GM12878 (cell line): ENCODE measurements around the gene WNK1. TPM values are rescaled to one million over a fixed set of nuclear protein-coding genes. Genes with fewer than 3 reads are reported as not detected.

ENCODE experiments used
- ATAC-seq: fragments of 200-7000 bp; cut with Tn5 transposase; 3 replicates; pipeline ENCODE4 v1.9.1; 2020; ENCODE audit warnings: mild to moderate bottlenecking, moderate library complexity
- BruUV-seq: library from RNA; stranded (reverse); fragments of 400-500 nt; replicated peaks from 2 replicates; lab custom pipeline; 2021; lab: Mats Ljungman, UMichigan
- CTCF ChIA-PET: fragments of 300-600 bp; sonication (Branson Sonifier 250); formaldehyde crosslinking; extraction: SDS; loops from one replicate; lab custom pipeline; 2021; ENCODE audit warnings: inconsistent platforms; lab: Yijun Ruan, JAX
- POLR2A ChIA-PET: fragments of 350-600 bp; formaldehyde crosslinking; extraction: SDS; loops from one replicate; lab custom pipeline; 2021; ENCODE audit warnings: inconsistent platforms; lab: Charles Lee
- RAD21 ChIA-PET: fragments of 300-600 bp; sonication (Branson Sonifier 250); formaldehyde crosslinking; loops from one replicate; lab custom pipeline; 2023; ENCODE audit warnings: antibody characterized with exemption; ENCODE audit not compliant: unreplicated experiment; lab: Charles Lee
- SMC1A ChIA-PET: fragments of 300-600 bp; sonication (Branson Sonifier 250); formaldehyde crosslinking; loops from one replicate; lab custom pipeline; 2023; ENCODE audit not compliant: unreplicated experiment, uncharacterized antibody; lab: Charles Lee
- DNase-seq: peaks from one replicate; pipeline ENCODE4 v3.0.0-alpha.2; 2011; ENCODE audit warnings: low read depth, low spot score
- FAIRE-seq: peaks from 3 replicates; lab custom pipeline; 2011; peaks lifted over from hg19 to GRCh38; lab: Jason Lieb, UNC
- H2AFZ ChIP-seq: 2 replicates; pipeline ENCODE4 v1.6.0; 2011; ENCODE audit warnings: low read depth, low read length, control low read depth; ENCODE audit not compliant: control insufficient read depth
- H3K27ac ChIP-seq: 2 replicates; pipeline ENCODE4 v1.5.1; 2011; ENCODE audit warnings: control low read depth; ENCODE audit not compliant: control insufficient read depth, insufficient read depth
- H3K27me3 ChIP-seq, 2 experiments: replicated peaks in 1 of 2; 2 replicates each; pipeline versions ENCODE4 v1.6.0 to v1.6.1; 2011; ENCODE audit warnings: low read length in 1 of 2; ENCODE audit not compliant: control insufficient read depth in 2 of 2, insufficient read depth in 2 of 2
- H3K36me3 ChIP-seq, 2 experiments: 2 replicates each; pipeline ENCODE4 v1.5.1; 2011; ENCODE audit warnings: low read length in 1 of 2; ENCODE audit not compliant: control insufficient read depth in 2 of 2, insufficient read depth in 2 of 2
- H3K4me1 ChIP-seq: 2 replicates; pipeline ENCODE4 v1.6.1; 2011; ENCODE audit warnings: mild to moderate bottlenecking, low read length, moderate library complexity, mixed read lengths; ENCODE audit not compliant: control insufficient read depth, insufficient read depth
- H3K4me2 ChIP-seq: 2 replicates; pipeline ENCODE4 v1.6.0; 2011; ENCODE audit warnings: control low read depth; ENCODE audit not compliant: control insufficient read depth, insufficient read depth
- H3K4me3 ChIP-seq: fragments of 200-600 bp; sonication (generic); 2 replicates; pipeline ENCODE4 v1.5.1; 2016
- H3K79me2 ChIP-seq: 2 replicates; pipeline ENCODE4 v1.6.0; 2011; ENCODE audit warnings: low read length; ENCODE audit not compliant: control insufficient read depth, insufficient read depth
- H3K9ac ChIP-seq: 2 replicates; pipeline ENCODE4 v1.8.0; 2011; ENCODE audit warnings: low read length, control low read depth, mixed read lengths; ENCODE audit not compliant: control insufficient read depth, insufficient read depth
- H3K9me3 ChIP-seq: replicated peaks from 3 replicates; pipeline ENCODE4 v1.5.1; 2011; ENCODE audit warnings: mild to moderate bottlenecking, low read length; ENCODE audit not compliant: control insufficient read depth, insufficient read depth
- H4K20me1 ChIP-seq: 2 replicates; pipeline ENCODE4 v1.6.0; 2011; ENCODE audit not compliant: control insufficient read depth, insufficient read depth
- EGR1 ChIP-seq, 2 experiments: IDR thresholded peaks; 1 replicate in 1 of 2; 2 replicates in 1 of 2; pipeline ENCODE4 v1.6.1; 2011 to 2012; ENCODE audit warnings: low read depth in 2 of 2, low read length in 2 of 2, borderline replicate concordance in 1 of 2, mild to moderate bottlenecking in 1 of 2, moderate library complexity in 1 of 2
- HDGF ChIP-seq: fragments of 450-650 bp; IDR thresholded peaks from 2 replicates; pipeline ENCODE4 v1.6.1; 2016; ENCODE audit warnings: antibody characterized with exemption
- NR2F1 ChIP-seq: fragments of 450-650 bp; conservative IDR thresholded peaks from 2 replicates; pipeline ENCODE4 v1.6.1; 2017; ENCODE audit warnings: mild to moderate bottlenecking
- SPI1 ChIP-seq: IDR thresholded peaks from 2 replicates; pipeline ENCODE4 v1.6.1; 2011; ENCODE audit warnings: low read depth, mild to moderate bottlenecking, low read length, moderate library complexity, borderline replicate concordance; ENCODE audit not compliant: insufficient read depth
- ZNF207 ChIP-seq: fragments of 450-650 bp; IDR thresholded peaks from 2 replicates; pipeline ENCODE4 v1.6.1; 2014; ENCODE audit warnings: antibody characterized with exemption, mild to moderate bottlenecking, borderline replicate concordance
- WGBS: methylation state at CpG from one replicate; pipeline ENCODE4 v1.1.6; 2016; ENCODE audit warnings: low lambda C conversion rate; ENCODE audit not compliant: insufficient replicate concordance, insufficient coverage; ENCODE audit errors: missing lambda C conversion rate; 5-methylcytosine and 5-hydroxymethylcytosine counted together
- in situ Hi-C: fragments of 300-500 bp; cut with MboI; formaldehyde crosslinking; loops from 9 replicates; pipeline ENCODE4 v1.14.3; 2018; ENCODE audit warnings: mixed read lengths
- intact Hi-C: fragments of 100-400 bp; cut with micrococcal nuclease; formaldehyde crosslinking; loops from one replicate; pipeline ENCODE4 v1.14.2; 2022; ENCODE audit not compliant: unreplicated experiment
- polyA plus RNA-seq, 11 experiments: library from polyadenylated mRNA; depleted of rRNA in 4 of 11; unstranded in 6 of 11; stranded (reverse) in 5 of 11; fragments of >200 nt; fragmentation: Nextera tagmentation in 4 of 11; fragmentation: Illumina TruSeq in 1 of 11; extraction: Ambion mirVana in 4 of 11; extraction: Trizol in 1 of 11; gene quantifications; 1 replicate in 1 of 11; 2 replicates in 10 of 11; pipeline versions ENCODE4 v1.2.1 to v1.2.3, GENCODE V29; 2011 to 2016; ENCODE audit warnings: inconsistent platforms in 2 of 11, missing spikeins in 2 of 11, low read depth in 1 of 11
- total RNA-seq, 4 experiments: library from RNA; depleted of rRNA in 3 of 4; stranded (reverse); fragments of >200 nt in 3 of 4; fragmentation: Illumina TruSeq in 1 of 4; extraction: Trizol in 1 of 4; gene quantifications; 2 replicates each; pipeline versions ENCODE4 v1.2.1 to v1.2.3, GENCODE V29; 2013 to 2021
- TF ChIP-seq, protein P1 (sequence below): fragments of 450-650 bp; IDR thresholded peaks from 2 replicates; pipeline ENCODE4 v1.6.1; 2017; ENCODE audit warnings: borderline replicate concordance
- TF ChIP-seq, protein P2 (sequence below): IDR thresholded peaks from 2 replicates; pipeline ENCODE4 v1.6.1; 2011; ENCODE audit warnings: mild to moderate bottlenecking, low read depth, low read length, moderate library complexity; ENCODE audit not compliant: insufficient replicate concordance

The WNK1 gene
- total and polyA plus RNA-seq, 10 of the 15 experiments (the other 5 are each of a cell fraction or from before 2014, with no cell fraction given) = 9.6 to 151 (median 86.6) TPM

DNA sequence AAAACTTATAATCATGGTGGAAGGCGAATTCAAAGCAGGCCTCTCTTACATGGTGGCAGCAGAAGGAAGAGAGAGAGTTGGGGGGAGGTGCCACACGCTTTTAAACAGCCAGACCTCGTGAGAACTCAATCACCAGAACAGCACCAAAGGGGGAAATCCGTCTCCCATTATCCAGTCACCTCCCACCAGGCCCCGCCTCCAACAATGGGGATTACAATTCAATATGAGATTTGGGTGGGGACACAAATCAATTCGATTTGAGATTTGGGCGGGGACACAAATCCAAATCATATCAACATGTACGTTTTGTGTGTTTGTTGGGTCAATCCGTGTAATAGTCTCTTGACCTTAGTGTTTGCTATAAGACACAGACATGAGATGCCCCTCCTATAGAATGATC is 21.8 kb upstream of the WNK1 start:
- Histone ChIP-seq H3K36me3 (no peaks in the 10 kb centered on the region), H3K4me2 (no peak overlapping the region), H2AFZ (no peak overlapping the region), H3K27me3 (no peaks in the 10 kb centered on the region), H3K9ac (no peak overlapping the region), H3K27ac (no peak overlapping the region), H3K9me3 (no peaks in the 10 kb centered on the region; the same call in 2 of the 3 replicates), H3K79me2 (no peaks in the 10 kb centered on the region), H3K4me3 (no peak overlapping the region), H4K20me1 (no peaks in the 10 kb centered on the region), H3K4me1 (peaks cover 5% of the 10 kb centered on the region; the same call in 1 of the 2 replicates)
- POLR2A ChIA-PET = no interaction called here
- SMC1A ChIA-PET = interaction anchor here (0.9 to 5.9 kb wide), 2 partner anchors 8 to 18 kb away, joined by 3 to 45 read pairs; no protein-coding TSS in a partner anchor
- intact Hi-C loops = no loop called here
- 88% methylated on average over 9 of the region's 9 CpGs for WGBS
- BruUV-seq = no TSS peak
- DNase-seq = no peak
- TF ChIP-seq EGR1 (IDR thresholded peaks at IDR 0.05; ENCODE audit: borderline replicate concordance in 1 of 2, low read depth in 2 of 2, low read length in 2 of 2) (no peak), NR2F1 (no peak)
- TF ChIP-seq, protein P1, sequence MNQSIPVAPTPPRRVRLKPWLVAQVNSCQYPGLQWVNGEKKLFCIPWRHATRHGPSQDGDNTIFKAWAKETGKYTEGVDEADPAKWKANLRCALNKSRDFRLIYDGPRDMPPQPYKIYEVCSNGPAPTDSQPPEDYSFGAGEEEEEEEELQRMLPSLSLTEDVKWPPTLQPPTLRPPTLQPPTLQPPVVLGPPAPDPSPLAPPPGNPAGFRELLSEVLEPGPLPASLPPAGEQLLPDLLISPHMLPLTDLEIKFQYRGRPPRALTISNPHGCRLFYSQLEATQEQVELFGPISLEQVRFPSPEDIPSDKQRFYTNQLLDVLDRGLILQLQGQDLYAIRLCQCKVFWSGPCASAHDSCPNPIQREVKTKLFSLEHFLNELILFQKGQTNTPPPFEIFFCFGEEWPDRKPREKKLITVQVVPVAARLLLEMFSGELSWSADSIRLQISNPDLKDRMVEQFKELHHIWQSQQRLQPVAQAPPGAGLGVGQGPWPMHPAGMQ = no peak
- in situ Hi-C loops = no loop called here
- ATAC-seq = no peak
- CTCF ChIA-PET = no interaction called here
- RAD21 ChIA-PET = no interaction called here
- no peak for FAIRE-seq

DNA sequence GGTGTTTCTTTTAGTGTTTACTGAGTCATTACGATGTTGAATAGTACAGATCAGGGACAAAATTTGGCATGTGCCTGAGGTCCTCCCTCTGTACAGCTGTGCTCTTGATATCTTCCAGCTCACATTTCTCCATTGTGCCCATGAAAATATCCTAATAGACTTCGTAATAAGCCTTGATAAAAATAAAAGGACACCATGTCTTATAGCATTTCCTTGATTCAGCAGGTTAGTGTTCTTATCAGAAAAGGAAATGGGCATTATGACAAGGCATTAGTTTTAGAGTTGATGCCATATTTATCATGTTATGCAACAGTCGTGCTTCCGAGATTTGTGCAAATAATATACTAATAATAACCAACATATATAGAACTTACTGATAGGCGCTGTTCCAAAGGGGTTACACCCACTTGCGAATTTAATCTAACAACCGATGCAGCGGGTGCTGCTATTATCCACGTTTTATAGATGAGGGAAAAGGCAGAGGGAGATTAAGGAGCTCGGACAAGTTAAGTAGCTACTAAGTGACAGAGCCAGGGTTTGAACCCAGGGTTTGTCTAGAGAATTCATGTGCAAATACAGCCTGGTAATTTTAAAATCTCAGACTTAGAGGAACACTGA is 15.1 kb upstream of the WNK1 start:
- H4K20me1 ChIP-seq = no peaks in the 10 kb centered on the region
- no peaks in the 10 kb centered on the region for H3K9me3 ChIP-seq
- ChIA-PET POLR2A (interaction anchor here (1.0 to 4.4 kb wide), 3 partner anchors 9 to 66 kb away, joined by 3 to 21 read pairs (median 9); no protein-coding TSS in a partner anchor), CTCF (interaction anchor here (1.0 to 1.4 kb wide), 2 partner anchors 8 to 10 kb away, joined by 3 read pairs; no protein-coding TSS in a partner anchor), SMC1A (interaction anchor here (0.7 to 9.7 kb wide), 6 partner anchors 11 to 60 kb away, joined by 3 to 133 read pairs (median 3); no protein-coding TSS in a partner anchor), RAD21 (interaction anchor here (1.0 kb wide), 1 partner anchor 14 kb away, joined by 3 read pairs; no protein-coding TSS in a partner anchor)
- H3K79me2 ChIP-seq = no peaks in the 10 kb centered on the region
- FAIRE-seq (no peak), ATAC-seq (no peak), DNase-seq (no peak)
- 60% methylated on average over 10 of the region's 10 CpGs for WGBS
- no peak overlapping the region for H3K9ac ChIP-seq
- no peak overlapping the region for H2AFZ ChIP-seq
- H3K4me2 ChIP-seq = no peak overlapping the region
- H3K4me3 ChIP-seq = no peak overlapping the region
- BruUV-seq = no TSS peak
- intact Hi-C loops = no loop called here
- H3K27ac ChIP-seq = no peak overlapping the region
- in situ Hi-C loops = no loop called here
- no peaks in the 10 kb centered on the region for H3K4me1 ChIP-seq
- no peak for TF ChIP-seq HDGF
- TF ChIP-seq SPI1 = no peak
- TF ChIP-seq ZNF207 = no peak
- TF ChIP-seq, protein P2, sequence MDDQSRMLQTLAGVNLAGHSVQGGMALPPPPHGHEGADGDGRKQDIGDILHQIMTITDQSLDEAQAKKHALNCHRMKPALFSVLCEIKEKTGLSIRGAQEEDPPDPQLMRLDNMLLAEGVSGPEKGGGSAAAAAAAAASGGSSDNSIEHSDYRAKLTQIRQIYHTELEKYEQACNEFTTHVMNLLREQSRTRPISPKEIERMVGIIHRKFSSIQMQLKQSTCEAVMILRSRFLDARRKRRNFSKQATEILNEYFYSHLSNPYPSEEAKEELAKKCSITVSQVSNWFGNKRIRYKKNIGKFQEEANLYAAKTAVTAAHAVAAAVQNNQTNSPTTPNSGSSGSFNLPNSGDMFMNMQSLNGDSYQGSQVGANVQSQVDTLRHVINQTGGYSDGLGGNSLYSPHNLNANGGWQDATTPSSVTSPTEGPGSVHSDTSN = no peak
- no peaks in the 10 kb centered on the region for H3K36me3 ChIP-seq
- no peaks in the 10 kb centered on the region for H3K27me3 ChIP-seq
